Right forelimb (tissue), 1 donor: ENCODE measurements around the gene C9orf78.
"Not testable (repeated sequence)": the region's sequence is repeated elsewhere in the genome, so short reads cannot be mapped to it uniquely, and the experiment has no call there.

Experiments used
- DNase-seq: peaks from one replicate; pipeline ENCODE4 v3.0.0-alpha.2; 2018

C9orf78 gene

GRCh38 chr9:129809346-129809745, 25.7 kb downstream of the C9orf78 start:
- DNase-seq: no peak

GRCh38 chr9:129806061-129806460, 29.0 kb downstream of the C9orf78 start:
- no peak for DNase-seq

- DNase-seq: no peak
These were observed 31.4 kb downstream of the C9orf78 start for GRCh38 chr9:129803676-129804060.

- DNase-seq: peak; percentile 98
These were observed 32.0 kb downstream of the C9orf78 start, which contains the start of gene TOR1B for GRCh38 chr9:129802833-129803675. Gene TOR1B (plus strand): TSS chr9:129803184. CDS start chr9:129803213, 29 bp downstream.

GRCh38 chr9:129801504-129801903, 33.6 kb downstream of the C9orf78 start:
- no peak for DNase-seq

- DNase-seq: no peak
These were observed 36.1 kb downstream of the C9orf78 start for GRCh38 chr9:129798973-129799372.

GRCh38 chr9:129796029-129796428, 39.0 kb downstream of the C9orf78 start:
- not testable (repeated sequence) for DNase-seq

GRCh38 chr9:129794549-129794948, 40.5 kb downstream of the C9orf78 start:
- no peak for DNase-seq

- DNase-seq: no peak
These were observed 48.6 kb downstream of the C9orf78 start for GRCh38 chr9:129786481-129786880.

GRCh38 chr9:129785866-129786265, 49.2 kb downstream of the C9orf78 start:
- DNase-seq: no peak

GRCh38 chr9:129784970-129785369, 50.1 kb downstream of the C9orf78 start:
- DNase-seq: not testable (repeated sequence)

- peak; percentile 85 for DNase-seq
These were observed 51.3 kb downstream of the C9orf78 start for GRCh38 chr9:129783516-129784361.

- DNase-seq: no peak
These were observed 53.1 kb downstream of the C9orf78 start for GRCh38 chr9:129781981-129782380.

- DNase-seq: no peak
These were observed 53.9 kb downstream of the C9orf78 start for GRCh38 chr9:129781131-129781530.

GRCh38 chr9:129779560-129780190, 55.4 kb downstream of the C9orf78 start:
- no peak for DNase-seq

GRCh38 chr9:129778469-129778868, 56.6 kb downstream of the C9orf78 start:
- no peak for DNase-seq

GRCh38 chr9:129777769-129778130, 57.3 kb downstream of the C9orf78 start:
- no peak for DNase-seq
